Endodermal cell (in vitro differentiated cells): ENCODE results near the gene TRIM44. TPM values are rescaled to one million over a fixed set of nuclear protein-coding genes. Genes with fewer than 3 reads are reported as not detected.
A peak's percentile ranks its signal among the peaks of the same experiment; 100 is the strongest.

ENCODE experiments used
- DNase-seq: peaks from one replicate; pipeline ENCODE4 v3.0.0-alpha.2; 2017
- H3K27ac ChIP-seq: 2 replicates; pipeline ENCODE4 v1.5.1; 2013; ENCODE audit warnings: mild to moderate bottlenecking, low read depth, low read length, moderate library complexity
- H3K27me3 ChIP-seq: 2 replicates; pipeline ENCODE4 v1.6.1; 2013; ENCODE audit warnings: mild to moderate bottlenecking, low read length, moderate library complexity; ENCODE audit not compliant: insufficient read depth, control insufficient read depth, poor library complexity, severe bottlenecking
- H3K36me3 ChIP-seq: 2 replicates; pipeline ENCODE4 v1.7.0; 2013; ENCODE audit warnings: mild to moderate bottlenecking, low read length, moderate library complexity; ENCODE audit not compliant: control insufficient read depth, insufficient read depth
- H3K4me1 ChIP-seq: one replicate; pipeline ENCODE4 v1.7.0; 2013; ENCODE audit warnings: low read length; ENCODE audit not compliant: control insufficient read depth, insufficient read depth
- H3K4me3 ChIP-seq: 2 replicates; pipeline ENCODE4 v1.5.1; 2013; ENCODE audit warnings: mild to moderate bottlenecking, low read length, moderate library complexity
- H3K9ac ChIP-seq: 2 replicates; pipeline ENCODE4 v1.6.1; 2013; ENCODE audit warnings: mild to moderate bottlenecking, low read length, moderate library complexity; ENCODE audit not compliant: poor library complexity, severe bottlenecking; ENCODE audit errors: extremely low read depth
- H3K9me3 ChIP-seq: 2 replicates; pipeline ENCODE4 v1.6.1; 2013; ENCODE audit warnings: mild to moderate bottlenecking, low read length, moderate library complexity; ENCODE audit not compliant: control insufficient read depth
- H3K27ac Mint-ChIP-seq: 2 replicates; pipeline ENCODE4 v1.8.0; 2020; ENCODE audit warnings: mixed read lengths
- H3K27me3 Mint-ChIP-seq: 2 replicates; pipeline ENCODE4 v1.8.0; 2021; ENCODE audit warnings: mild to moderate bottlenecking, mixed read lengths; ENCODE audit not compliant: insufficient read depth
- H3K36me3 Mint-ChIP-seq: 2 replicates; pipeline ENCODE4 v1.8.0; 2020; ENCODE audit warnings: low read depth, mixed read lengths
- H3K4me1 Mint-ChIP-seq: 2 replicates; pipeline ENCODE4 v1.8.0; 2020; ENCODE audit warnings: mixed read lengths
- H3K4me3 Mint-ChIP-seq: 2 replicates; pipeline ENCODE4 v1.8.0; 2020; ENCODE audit warnings: mild to moderate bottlenecking, moderate library complexity, mixed read lengths
- H3K9me3 Mint-ChIP-seq: 2 replicates; pipeline ENCODE4 v1.8.0; 2020; ENCODE audit warnings: mild to moderate bottlenecking, mixed read lengths
- WGBS, 2 experiments: methylation state at CpG; one replicate each; pipeline versions ENCODE4 v1.1.5 to v1.1.7; 2013; ENCODE audit warnings: missing lambda C conversion rate in 2 of 2, mixed read lengths in 1 of 2; ENCODE audit not compliant: insufficient coverage in 1 of 2, insufficient read length in 1 of 2; 5-methylcytosine and 5-hydroxymethylcytosine counted together
- long read RNA-seq, 4 experiments: library from polyadenylated mRNA in 2 of 4; library from RNA in 1 of 4; library from capped mRNA in 1 of 4; stranded (forward) in 3 of 4; unstranded in 1 of 4; transcript quantifications; one replicate each; pipeline ENCODE4 v2.0.0, GENCODE V29; 2020 to 2021; ENCODE audit warnings: inconsistent platforms in 1 of 4
- polyA plus RNA-seq, 2 experiments: library from polyadenylated mRNA; stranded (reverse); fragments of 50-300 nt; gene quantifications; one replicate each; pipeline ENCODE4 v1.2.3, GENCODE V29; 2013
- total RNA-seq, 2 donors: library from RNA; stranded (reverse); fragmentation: NEBNext Ultra II Directional in 1 of 2; extraction: Animal tissue kit (Norgen Biotek cat#: 25700) in 1 of 2; gene quantifications; 2 replicates in 1 of 2; 3 replicates in 1 of 2; pipeline ENCODE4 v1.2.1, GENCODE V29; 2021
- TF ChIP-seq, protein P1 (sequence below): fragments of 200-600 bp; sonication (generic); conservative IDR thresholded peaks from 2 replicates; pipeline ENCODE4 v1.5.0; 2021; ENCODE audit warnings: antibody characterized with exemption, mild to moderate bottlenecking

TRIM44 gene, protein sequence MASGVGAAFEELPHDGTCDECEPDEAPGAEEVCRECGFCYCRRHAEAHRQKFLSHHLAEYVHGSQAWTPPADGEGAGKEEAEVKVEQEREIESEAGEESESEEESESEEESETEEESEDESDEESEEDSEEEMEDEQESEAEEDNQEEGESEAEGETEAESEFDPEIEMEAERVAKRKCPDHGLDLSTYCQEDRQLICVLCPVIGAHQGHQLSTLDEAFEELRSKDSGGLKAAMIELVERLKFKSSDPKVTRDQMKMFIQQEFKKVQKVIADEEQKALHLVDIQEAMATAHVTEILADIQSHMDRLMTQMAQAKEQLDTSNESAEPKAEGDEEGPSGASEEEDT
- total RNA-seq: 10 to 100 TPM; 48.5 to 63.8 TPM
- 39.5 TPM for polyA plus RNA-seq (2013, experiment 1 of 2)
- 33.2 TPM for polyA plus RNA-seq (2013, experiment 2 of 2)
- long read RNA-seq, experiment 1, full-length matches to known transcripts: 9 of 34 reads
- long read RNA-seq, experiment 1, partial matches to known transcripts: 1 of 34 reads
- long read RNA-seq, experiment 1, other reads (novel, unspliced or antisense): 24 of 34 reads
- long read RNA-seq, experiment 2, full-length matches to known transcripts: 118 of 150 reads
- long read RNA-seq, experiment 2, partial matches to known transcripts: 2 of 150 reads
- long read RNA-seq, experiment 2, other reads (novel, unspliced or antisense): 30 of 150 reads
- long read RNA-seq, experiment 3, full-length matches to known transcripts: 12 of 17 reads
- long read RNA-seq, experiment 3, partial matches to known transcripts: 0 of 17 reads
- long read RNA-seq, experiment 3, other reads (novel, unspliced or antisense): 5 of 17 reads
- long read RNA-seq, experiment 4, full-length matches to known transcripts: 7 of 10 reads
- long read RNA-seq, experiment 4, partial matches to known transcripts: 1 of 10 reads
- long read RNA-seq, experiment 4, other reads (novel, unspliced or antisense): 2 of 10 reads

DNA sequence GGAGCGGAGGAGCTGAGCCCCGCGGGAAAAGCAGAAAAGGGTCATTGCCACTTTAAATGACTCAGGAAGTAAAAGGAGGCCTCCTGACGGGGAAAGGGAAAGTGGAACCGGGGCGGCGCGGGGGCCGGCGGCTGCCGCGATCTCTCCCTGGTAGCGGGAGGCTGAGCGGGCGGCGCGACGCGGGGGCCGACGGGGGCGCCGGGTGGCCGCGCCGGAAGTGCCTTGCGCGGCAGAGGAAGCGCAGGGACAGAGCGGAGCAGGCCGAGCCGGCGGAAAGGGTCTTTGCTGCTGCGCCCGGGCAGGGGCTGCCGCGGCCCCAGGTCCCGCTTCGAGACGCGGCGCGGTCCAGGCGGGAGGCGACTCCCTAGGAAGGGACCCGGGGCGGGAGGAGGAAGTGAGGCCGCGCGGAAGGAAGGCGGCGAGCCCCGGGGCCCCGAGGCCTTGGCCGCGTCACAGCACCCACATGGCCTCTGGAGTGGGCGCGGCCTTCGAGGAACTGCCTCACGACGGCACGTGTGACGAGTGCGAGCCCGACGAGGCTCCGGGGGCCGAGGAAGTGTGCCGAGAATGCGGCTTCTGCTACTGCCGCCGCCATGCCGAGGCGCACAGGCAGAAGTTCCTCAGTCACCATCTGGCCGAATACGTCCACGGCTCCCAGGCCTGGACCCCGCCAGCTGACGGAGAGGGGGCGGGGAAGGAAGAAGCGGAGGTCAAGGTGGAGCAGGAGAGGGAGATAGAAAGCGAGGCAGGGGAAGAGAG lies at the start of gene TRIM44:
Gene TRIM44, plus strand, starts transcription at position 127 of the 759 bp plus-strand sequence. Its CDS starts 337 bp downstream, at position 464.
- Histone ChIP-seq H3K9me3 (peaks cover 37% of the 10 kb centered on the region), H3K36me3 (peaks cover 6% of the 10 kb centered on the region), H3K9ac (peak within 1 kb of the TSS; percentile 36), H3K4me1 (no peaks in the 10 kb centered on the region), H3K4me3 (peak within 1 kb of the TSS; percentile 81), H3K27me3 (peaks cover 30% of the 10 kb centered on the region), H3K27ac (peak within 1 kb of the TSS; percentile 81)
- peak; percentile 90 for DNase-seq
- TF ChIP-seq, protein P1, sequence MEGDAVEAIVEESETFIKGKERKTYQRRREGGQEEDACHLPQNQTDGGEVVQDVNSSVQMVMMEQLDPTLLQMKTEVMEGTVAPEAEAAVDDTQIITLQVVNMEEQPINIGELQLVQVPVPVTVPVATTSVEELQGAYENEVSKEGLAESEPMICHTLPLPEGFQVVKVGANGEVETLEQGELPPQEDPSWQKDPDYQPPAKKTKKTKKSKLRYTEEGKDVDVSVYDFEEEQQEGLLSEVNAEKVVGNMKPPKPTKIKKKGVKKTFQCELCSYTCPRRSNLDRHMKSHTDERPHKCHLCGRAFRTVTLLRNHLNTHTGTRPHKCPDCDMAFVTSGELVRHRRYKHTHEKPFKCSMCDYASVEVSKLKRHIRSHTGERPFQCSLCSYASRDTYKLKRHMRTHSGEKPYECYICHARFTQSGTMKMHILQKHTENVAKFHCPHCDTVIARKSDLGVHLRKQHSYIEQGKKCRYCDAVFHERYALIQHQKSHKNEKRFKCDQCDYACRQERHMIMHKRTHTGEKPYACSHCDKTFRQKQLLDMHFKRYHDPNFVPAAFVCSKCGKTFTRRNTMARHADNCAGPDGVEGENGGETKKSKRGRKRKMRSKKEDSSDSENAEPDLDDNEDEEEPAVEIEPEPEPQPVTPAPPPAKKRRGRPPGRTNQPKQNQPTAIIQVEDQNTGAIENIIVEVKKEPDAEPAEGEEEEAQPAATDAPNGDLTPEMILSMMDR: no peak
- WGBS, 2 experiments: 7 to 17% methylated on average over 17 to 82 of the region's 82 CpGs
- Mint-ChIP-seq H3K27ac (peak within 1 kb of the TSS; percentile 80), H3K4me1 (peaks cover 11% of the 10 kb centered on the region), H3K9me3 (peaks cover 37% of the 10 kb centered on the region), H3K27me3 (peaks cover 50% of the 10 kb centered on the region), H3K4me3 (peak within 1 kb of the TSS; percentile 70), H3K36me3 (peaks cover 34% of the 10 kb centered on the region)

DNA sequence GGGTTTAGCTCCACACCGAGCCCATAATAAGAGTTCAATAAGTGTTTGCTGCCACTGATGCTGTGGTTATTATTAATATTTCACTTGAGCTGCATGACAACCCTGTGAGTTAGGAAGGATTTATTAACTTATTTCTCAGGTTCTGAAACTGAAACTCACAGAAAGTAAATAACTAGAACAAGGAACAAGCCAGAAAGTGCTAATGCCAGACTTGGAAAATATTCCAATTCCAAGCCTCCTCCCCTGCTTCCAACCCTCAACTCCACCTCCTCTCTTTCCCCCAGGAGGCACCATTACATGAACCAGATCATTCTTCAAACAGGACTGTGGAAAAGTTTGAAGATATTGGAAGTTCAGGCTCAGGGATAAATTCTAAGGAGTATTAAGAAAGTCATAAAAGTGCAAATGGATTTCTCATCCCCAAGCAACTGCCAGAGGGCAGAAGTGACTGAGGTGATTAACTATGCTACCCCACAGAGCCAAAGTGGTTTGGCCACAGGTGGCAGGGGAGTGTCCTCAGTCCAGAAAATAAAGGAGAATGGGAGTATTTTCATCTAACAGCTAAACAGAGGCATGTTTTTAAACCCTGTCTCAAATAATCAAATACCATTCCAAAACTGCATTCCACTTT lies 47.5 kb upstream of the TRIM44 start:
- Mint-ChIP-seq H3K36me3 (no peaks in the 10 kb centered on the region), H3K4me3 (no peak overlapping the region), H3K4me1 (peaks cover 4% of the 10 kb centered on the region), H3K9me3 (peaks cover 1% of the 10 kb centered on the region), H3K27me3 (peaks cover 58% of the 10 kb centered on the region), H3K27ac (no peak overlapping the region)
- peaks cover 17% of the 10 kb centered on the region for H3K27me3 ChIP-seq
- no peaks in the 10 kb centered on the region for H3K36me3 ChIP-seq
- H3K4me3 ChIP-seq: no peak overlapping the region
- no peaks in the 10 kb centered on the region for H3K9me3 ChIP-seq
- no peak overlapping the region for H3K27ac ChIP-seq
- peaks cover 3% of the 10 kb centered on the region for H3K4me1 ChIP-seq
- TF ChIP-seq, protein P1: no peak
- no peak overlapping the region for H3K9ac ChIP-seq
- 92 to 100% methylated on average over 1 of the region's 1 CpG for WGBS, 2 experiments
- no peak for DNase-seq
